H9 (cell line): ENCODE results near the gene P4HTM. TPM values are rescaled to one million over a fixed set of nuclear protein-coding genes. Genes with fewer than 3 reads are reported as not detected.

ENCODE experiments used
- DNase-seq: peaks from one replicate; pipeline ENCODE4 v3.0.0-alpha.2; 2017
- H2AFZ ChIP-seq: one replicate; pipeline ENCODE4 v1.6.1; 2013; ENCODE audit warnings: mild to moderate bottlenecking, low read length, control low read depth, moderate library complexity
- H2AK5ac ChIP-seq: 2 replicates; pipeline ENCODE4 v1.6.1; 2013; ENCODE audit warnings: low read length, control low read depth, mixed read lengths; ENCODE audit not compliant: insufficient read length
- H2BK120ac ChIP-seq: one replicate; pipeline ENCODE4 v1.6.1; 2013; ENCODE audit warnings: low read depth, mild to moderate bottlenecking, low read length, control low read depth, inconsistent platforms; ENCODE audit not compliant: poor library complexity, severe bottlenecking
- H2BK12ac ChIP-seq: 2 replicates; pipeline ENCODE4 v1.6.1; 2013; ENCODE audit warnings: low read length, control low read depth, mixed read lengths, low read depth; ENCODE audit not compliant: insufficient read length
- H2BK15ac ChIP-seq: 2 replicates; pipeline ENCODE4 v1.6.1; 2013; ENCODE audit warnings: low read depth, low read length, control low read depth
- H2BK20ac ChIP-seq: one replicate; pipeline ENCODE4 v1.6.1; 2013; ENCODE audit warnings: low read depth, mild to moderate bottlenecking, low read length, control low read depth, inconsistent platforms; ENCODE audit not compliant: poor library complexity, severe bottlenecking
- H2BK5ac ChIP-seq: 2 replicates; pipeline ENCODE4 v1.6.1; 2013; ENCODE audit warnings: low read length, control low read depth, mixed read lengths; ENCODE audit not compliant: insufficient read length
- H3K14ac ChIP-seq: 2 replicates; pipeline ENCODE4 v1.6.1; 2013; ENCODE audit warnings: low read length, control low read depth; ENCODE audit not compliant: insufficient read depth
- H3K18ac ChIP-seq: 2 replicates; pipeline ENCODE4 v1.6.1; 2013; ENCODE audit warnings: low read depth, mild to moderate bottlenecking, mixed read lengths, low read length, control low read depth; ENCODE audit not compliant: insufficient read length
- H3K23ac ChIP-seq: 2 replicates; pipeline ENCODE4 v1.6.1; 2013; ENCODE audit warnings: low read length, control low read depth, mixed read lengths, low read depth; ENCODE audit not compliant: insufficient read length
- H3K23me2 ChIP-seq: 2 replicates; pipeline ENCODE4 v1.6.1; 2013; ENCODE audit warnings: low read depth, mild to moderate bottlenecking, mixed read lengths, low read length, control low read depth; ENCODE audit not compliant: insufficient read length, poor library complexity, severe bottlenecking
- H3K27ac ChIP-seq: 2 replicates; pipeline ENCODE4 v1.5.1; 2013; ENCODE audit warnings: low read length, control low read depth, mixed read lengths, low read depth; ENCODE audit not compliant: insufficient read length
- H3K27me3 ChIP-seq: 2 replicates; pipeline ENCODE4 v1.6.1; 2013; ENCODE audit warnings: low read length, control low read depth, inconsistent platforms; ENCODE audit not compliant: insufficient read depth
- H3K4ac ChIP-seq: 2 replicates; pipeline ENCODE4 v1.6.1; 2013; ENCODE audit warnings: low read depth, mild to moderate bottlenecking, control low read depth, inconsistent platforms, low read length, moderate library complexity
- H3K4me1 ChIP-seq: 2 replicates; pipeline ENCODE4 v1.6.1; 2013; ENCODE audit warnings: low read length, control low read depth, inconsistent platforms; ENCODE audit not compliant: insufficient read depth
- H3K4me2 ChIP-seq: 2 replicates; pipeline ENCODE4 v1.6.1; 2013; ENCODE audit warnings: low read length, control low read depth, mixed read lengths; ENCODE audit not compliant: insufficient read length, insufficient read depth
- H3K56ac ChIP-seq: 2 replicates; pipeline ENCODE4 v1.6.1; 2013; ENCODE audit warnings: low read depth, mild to moderate bottlenecking, mixed read lengths, low read length, control low read depth; ENCODE audit not compliant: insufficient read length
- H3K79me1 ChIP-seq: 2 replicates; pipeline ENCODE4 v1.6.1; 2013; ENCODE audit warnings: low read depth, mild to moderate bottlenecking, moderate library complexity, low read length, control low read depth, inconsistent platforms; ENCODE audit not compliant: insufficient read depth, poor library complexity, severe bottlenecking
- H3K79me2 ChIP-seq: 2 replicates; pipeline ENCODE4 v1.6.1; 2013; ENCODE audit warnings: low read length, control low read depth, inconsistent platforms; ENCODE audit not compliant: insufficient read depth
- H3K9ac ChIP-seq: 2 replicates; pipeline ENCODE4 v1.6.1; 2013; ENCODE audit warnings: low read length, control low read depth, mixed read lengths; ENCODE audit not compliant: insufficient read length; ENCODE audit errors: extremely low read depth
- H3K9me3 ChIP-seq: one replicate; pipeline ENCODE4 v1.6.1; 2013; ENCODE audit warnings: low read depth, low read length, inconsistent platforms; ENCODE audit not compliant: control insufficient read depth
- H3T11ph ChIP-seq: one replicate; pipeline ENCODE4 v1.6.1; 2013; ENCODE audit warnings: mild to moderate bottlenecking, low read length, control low read depth, inconsistent platforms
- H4K20me1 ChIP-seq: one replicate; pipeline ENCODE4 v1.6.1; 2013; ENCODE audit not compliant: control insufficient read depth, insufficient read length, insufficient read depth
- H4K5ac ChIP-seq: 2 replicates; pipeline ENCODE4 v1.6.1; 2013; ENCODE audit warnings: low read depth, mild to moderate bottlenecking, mixed read lengths, low read length, control low read depth; ENCODE audit not compliant: insufficient read length
- H4K8ac ChIP-seq: replicated peaks from 2 replicates; pipeline ENCODE4 v1.6.1; 2013; ENCODE audit warnings: low read length, control low read depth, mixed read lengths, low read depth; ENCODE audit not compliant: insufficient read length
- H4K91ac ChIP-seq: 2 replicates; pipeline ENCODE4 v1.6.1; 2013; ENCODE audit warnings: low read depth, mild to moderate bottlenecking, moderate library complexity, mixed read lengths, low read length, control low read depth; ENCODE audit not compliant: insufficient read length
- H3K27ac Mint-ChIP-seq, 3 experiments: 2 replicates in 2 of 3; 3 replicates in 1 of 3; pipeline ENCODE4 v1.8.0; 2020 to 2021; ENCODE audit warnings: mixed read lengths in 3 of 3, mild to moderate bottlenecking in 1 of 3, moderate library complexity in 1 of 3
- H3K27me3 Mint-ChIP-seq: 2 replicates; pipeline ENCODE4 v1.8.0; 2021; ENCODE audit warnings: low read depth, mild to moderate bottlenecking, moderate library complexity, mixed read lengths
- H3K36me3 Mint-ChIP-seq, 3 experiments: 2 replicates in 2 of 3; 3 replicates in 1 of 3; pipeline ENCODE4 v1.8.0; 2020 to 2021; ENCODE audit warnings: low read depth in 3 of 3, mixed read lengths in 3 of 3; ENCODE audit not compliant: insufficient read depth in 1 of 3
- H3K4me1 Mint-ChIP-seq, 2 experiments: 2 replicates each; pipeline ENCODE4 v1.8.0; 2020; ENCODE audit warnings: mixed read lengths in 2 of 2
- H3K4me3 Mint-ChIP-seq, 2 experiments: 2 replicates in 1 of 2; 3 replicates in 1 of 2; pipeline ENCODE4 v1.8.0; 2020 to 2021; ENCODE audit warnings: mild to moderate bottlenecking in 2 of 2, mixed read lengths in 2 of 2, moderate library complexity in 1 of 2
- H3K9me3 Mint-ChIP-seq, 2 experiments: 2 replicates in 1 of 2; 3 replicates in 1 of 2; pipeline ENCODE4 v1.8.0; 2020; ENCODE audit warnings: mild to moderate bottlenecking in 2 of 2, mixed read lengths in 2 of 2, moderate library complexity in 1 of 2
- total RNA-seq: library from RNA; stranded (reverse); gene quantifications from 2 replicates; pipeline ENCODE4 v1.2.1, GENCODE V29; 2021
- TF ChIP-seq, protein P1 (sequence below): fragments of 200-600 bp; sonication (generic); conservative IDR thresholded peaks from 3 replicates; pipeline ENCODE4 v1.8.0; 2021; ENCODE audit warnings: antibody characterized with exemption, mild to moderate bottlenecking

The P4HTM gene
- total RNA-seq, 1 experiment from 2014 or later, result 36.0 TPM

DNA sequence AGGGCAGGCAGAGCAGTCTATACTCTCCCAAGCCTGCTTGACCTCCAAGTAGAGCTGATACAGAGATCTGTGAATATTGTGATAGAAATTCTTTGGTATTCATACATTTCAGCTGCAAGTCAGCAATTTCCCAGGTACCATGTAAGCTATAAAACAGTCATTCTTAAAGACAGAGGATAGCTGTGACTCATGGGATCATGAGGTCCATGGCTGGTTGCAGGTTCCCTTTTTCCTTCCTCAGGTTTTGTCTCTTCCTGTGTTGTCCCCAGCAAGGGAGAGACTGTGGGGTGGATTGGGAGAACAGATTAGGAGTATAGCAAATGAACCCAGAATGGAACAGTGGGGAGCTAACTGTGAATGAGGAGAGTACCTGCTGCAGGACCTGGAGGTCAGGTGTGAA, 5.4 kb upstream of the P4HTM start:
- H3K27me3 Mint-ChIP-seq, result no peaks in the 10 kb centered on the region; the same call in 1 of the 2 replicates
- Histone ChIP-seq H3K27ac (no peak overlapping the region), H2BK12ac (no peak overlapping the region), H3T11ph (no peak overlapping the region), H3K23me2 (peaks cover 7% of the 10 kb centered on the region), H3K14ac (no peak overlapping the region), H3K18ac (no peak overlapping the region), H4K8ac (no peak overlapping the region), H3K23ac (no peak overlapping the region), H4K5ac (no peak overlapping the region), H3K4me1 (peaks cover 2% of the 10 kb centered on the region; the same call in 1 of the 2 replicates), H3K4me2 (no peak overlapping the region), H3K56ac (no peak overlapping the region), H4K91ac (no peak overlapping the region), H3K79me1 (no peaks in the 10 kb centered on the region), H2AK5ac (no peak overlapping the region), H2BK120ac (no peak overlapping the region), H2BK5ac (no peak overlapping the region), H3K4ac (no peak overlapping the region), H3K79me2 (no peaks in the 10 kb centered on the region), H3K9ac (no peak overlapping the region), H3K9me3 (no peaks in the 10 kb centered on the region), H2BK15ac (no peak overlapping the region), H2AFZ (no peak overlapping the region), H2BK20ac (no peak overlapping the region), H3K27me3 (no peaks in the 10 kb centered on the region), H4K20me1 (no peaks in the 10 kb centered on the region)
- H3K4me1 Mint-ChIP-seq, result peaks cover 9 to 10% of the 10 kb centered on the region in 2 experiments
- H3K36me3 Mint-ChIP-seq, result peaks cover 30 to 64% (median 43%) of the 10 kb centered on the region in 3 experiments
- H3K9me3 Mint-ChIP-seq, result no peaks in the 10 kb centered on the region
- TF ChIP-seq, protein P1, sequence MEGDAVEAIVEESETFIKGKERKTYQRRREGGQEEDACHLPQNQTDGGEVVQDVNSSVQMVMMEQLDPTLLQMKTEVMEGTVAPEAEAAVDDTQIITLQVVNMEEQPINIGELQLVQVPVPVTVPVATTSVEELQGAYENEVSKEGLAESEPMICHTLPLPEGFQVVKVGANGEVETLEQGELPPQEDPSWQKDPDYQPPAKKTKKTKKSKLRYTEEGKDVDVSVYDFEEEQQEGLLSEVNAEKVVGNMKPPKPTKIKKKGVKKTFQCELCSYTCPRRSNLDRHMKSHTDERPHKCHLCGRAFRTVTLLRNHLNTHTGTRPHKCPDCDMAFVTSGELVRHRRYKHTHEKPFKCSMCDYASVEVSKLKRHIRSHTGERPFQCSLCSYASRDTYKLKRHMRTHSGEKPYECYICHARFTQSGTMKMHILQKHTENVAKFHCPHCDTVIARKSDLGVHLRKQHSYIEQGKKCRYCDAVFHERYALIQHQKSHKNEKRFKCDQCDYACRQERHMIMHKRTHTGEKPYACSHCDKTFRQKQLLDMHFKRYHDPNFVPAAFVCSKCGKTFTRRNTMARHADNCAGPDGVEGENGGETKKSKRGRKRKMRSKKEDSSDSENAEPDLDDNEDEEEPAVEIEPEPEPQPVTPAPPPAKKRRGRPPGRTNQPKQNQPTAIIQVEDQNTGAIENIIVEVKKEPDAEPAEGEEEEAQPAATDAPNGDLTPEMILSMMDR, result no peak
- no peak for DNase-seq
- no peak overlapping the region; a peak in 1 of 7 replicates for H3K27ac Mint-ChIP-seq
- no peak overlapping the region for H3K4me3 Mint-ChIP-seq
